DND-41 (cell line): Measurements from ENCODE around the gene MACROH2A2.
A peak's percentile ranks its signal among the peaks of the same experiment; 100 is the strongest.

ENCODE experiments used
- ATAC-seq: fragments of 200-7000 bp; cut with Tn5 transposase; 3 replicates; pipeline ENCODE4 v1.9.1; 2021; ENCODE audit warnings: low read depth; ENCODE audit not compliant: insufficient read depth
- DNase-seq: peaks from one replicate; pipeline ENCODE4 v3.0.0-alpha.2; 2020
- H2AFZ ChIP-seq: 2 replicates; pipeline ENCODE4 v1.6.0; 2012; ENCODE audit warnings: low read depth, low read length
- H3K27ac ChIP-seq: 2 replicates; pipeline ENCODE4 v1.5.1; 2012; ENCODE audit warnings: low read length, inconsistent platforms
- H3K27me3 ChIP-seq: fragments of 200-600 bp; sonication (generic); 2 replicates; pipeline ENCODE4 v1.6.0; 2012; ENCODE audit warnings: low read length, mild to moderate bottlenecking, inconsistent platforms; ENCODE audit not compliant: insufficient read depth, poor library complexity
- H3K36me3 ChIP-seq: 2 replicates; pipeline ENCODE4 v1.5.1; 2012; ENCODE audit warnings: low read length, inconsistent platforms; ENCODE audit not compliant: insufficient read depth
- H3K4me1 ChIP-seq: 2 replicates; pipeline ENCODE4 v1.5.1; 2012; ENCODE audit warnings: mild to moderate bottlenecking, low read length; ENCODE audit not compliant: insufficient read depth
- H3K4me2 ChIP-seq: 2 replicates; pipeline ENCODE4 v1.6.0; 2012; ENCODE audit warnings: mild to moderate bottlenecking, moderate library complexity, low read length, inconsistent platforms; ENCODE audit not compliant: insufficient read depth
- H3K4me3 ChIP-seq, 2 experiments: fragments of 200-600 bp in 1 of 2; shearing (Covaris generic) in 1 of 2; 2 replicates each; pipeline ENCODE4 v1.5.1; 2012 to 2016; ENCODE audit warnings: inconsistent platforms in 2 of 2, low read length in 2 of 2, mild to moderate bottlenecking in 2 of 2, low read depth in 1 of 2, moderate library complexity in 1 of 2
- H3K79me2 ChIP-seq: 2 replicates; pipeline ENCODE4 v1.6.0; 2012; ENCODE audit warnings: low read length, inconsistent platforms; ENCODE audit not compliant: insufficient read depth
- H3K9ac ChIP-seq: 2 replicates; pipeline ENCODE4 v1.6.0; 2012; ENCODE audit warnings: low read depth, mild to moderate bottlenecking, inconsistent platforms, low read length, moderate library complexity
- H3K9me3 ChIP-seq: 2 replicates; pipeline ENCODE4 v1.5.1; 2012; ENCODE audit warnings: low read length, moderate library complexity, mild to moderate bottlenecking, inconsistent platforms; ENCODE audit not compliant: insufficient read depth, severe bottlenecking
- H4K20me1 ChIP-seq: 2 replicates; pipeline ENCODE4 v1.6.0; 2012; ENCODE audit warnings: low read length; ENCODE audit not compliant: insufficient read depth
- CTCF ChIP-seq: IDR thresholded peaks from 2 replicates; pipeline ENCODE4 v1.5.1; 2012; ENCODE audit warnings: borderline replicate concordance, low read length, moderate library complexity, mild to moderate bottlenecking; ENCODE audit not compliant: poor library complexity, severe bottlenecking; ENCODE audit errors: extremely low read depth
- EZH2 ChIP-seq: IDR thresholded peaks from 3 replicates; pipeline ENCODE4 v1.6.1; 2012; ENCODE audit warnings: borderline replicate concordance, low read depth, mild to moderate bottlenecking, moderate library complexity, low read length, inconsistent platforms; ENCODE audit not compliant: severe bottlenecking

Gene MACROH2A2

GRCh38 chr10:70139997-70140250 lies 87.3 kb downstream of the MACROH2A2 start:
- ATAC-seq (no peak), DNase-seq (no peak)
- Histone ChIP-seq H3K4me2 (no peak overlapping the region), H3K4me1 (peaks cover 13% of the 10 kb centered on the region), H3K36me3 (peaks cover 24% of the 10 kb centered on the region), H3K27me3 (no peaks in the 10 kb centered on the region), H3K9ac (no peak overlapping the region), H3K4me3 (no peak overlapping the region), H3K79me2 (peaks cover 22% of the 10 kb centered on the region), H3K27ac (no peak overlapping the region), H3K9me3 (no peaks in the 10 kb centered on the region), H2AFZ (no peak overlapping the region), H4K20me1 (peaks cover 26% of the 10 kb centered on the region)
- TF ChIP-seq CTCF (no peak), EZH2 (no peak)

DNA sequence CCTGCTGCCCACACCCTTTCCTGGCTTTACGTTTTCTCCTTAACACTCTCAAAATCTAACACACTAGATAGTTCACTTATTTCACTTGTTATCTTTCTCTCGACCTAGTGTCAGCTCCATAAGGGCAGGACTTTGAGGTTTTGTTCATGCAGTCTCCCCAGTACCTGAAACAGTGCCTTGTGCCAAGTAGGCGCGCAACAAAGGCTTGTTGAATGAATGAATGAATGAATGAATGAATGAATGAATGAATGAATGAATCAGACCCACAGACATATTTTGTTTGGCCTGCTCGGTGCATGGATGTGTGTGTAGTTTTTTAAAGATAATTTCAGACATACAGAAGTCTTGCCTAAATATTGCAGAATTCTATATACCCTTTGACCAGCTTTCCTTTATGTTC lies 87.7 kb downstream of the MACROH2A2 start:
- ATAC-seq (no peak), DNase-seq (no peak)
- H4K20me1 ChIP-seq: peaks cover 29% of the 10 kb centered on the region
- peaks cover 17% of the 10 kb centered on the region for H3K4me1 ChIP-seq
- H2AFZ ChIP-seq: no peak overlapping the region
- TF ChIP-seq CTCF (no peak), EZH2 (no peak)
- H3K36me3 ChIP-seq: peaks cover 24% of the 10 kb centered on the region
- peaks cover 26% of the 10 kb centered on the region for H3K79me2 ChIP-seq
- H3K27me3 ChIP-seq: no peaks in the 10 kb centered on the region
- no peak overlapping the region for H3K4me2 ChIP-seq
- no peak overlapping the region for H3K4me3 ChIP-seq
- no peaks in the 10 kb centered on the region for H3K9me3 ChIP-seq
- no peak overlapping the region for H3K27ac ChIP-seq
- H3K9ac ChIP-seq: no peak overlapping the region

DNA sequence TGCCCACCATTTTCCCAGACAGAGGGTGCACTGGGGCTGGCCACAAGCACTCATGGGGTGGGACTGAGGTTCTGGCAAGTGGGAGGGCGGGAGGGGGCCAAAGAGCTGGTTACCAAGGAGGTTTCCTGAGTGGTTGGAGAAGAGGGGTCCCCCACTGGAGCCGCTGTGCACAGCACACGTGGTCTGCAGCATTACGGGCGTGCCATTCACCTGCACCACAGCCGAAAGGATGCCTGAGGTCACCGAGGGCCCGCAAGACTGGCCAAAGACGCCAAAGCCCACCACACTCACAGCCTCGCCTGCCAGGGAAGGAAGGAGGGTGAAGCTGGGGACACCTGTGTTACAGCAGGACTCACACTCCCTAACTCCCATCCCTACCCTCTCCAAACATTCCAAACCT lies 89.9 kb downstream of the MACROH2A2 start:
- Histone ChIP-seq H3K79me2 (peaks cover 33% of the 10 kb centered on the region), H2AFZ (no peak overlapping the region), H3K36me3 (peaks cover 24% of the 10 kb centered on the region), H3K9me3 (no peaks in the 10 kb centered on the region), H3K4me1 (peaks cover 27% of the 10 kb centered on the region), H3K27ac (no peak overlapping the region), H3K9ac (no peak overlapping the region), H4K20me1 (peaks cover 28% of the 10 kb centered on the region), H3K4me3 (no peak overlapping the region), H3K4me2 (no peak overlapping the region), H3K27me3 (no peaks in the 10 kb centered on the region)
- DNase-seq (no peak), ATAC-seq (no peak)
- TF ChIP-seq EZH2: no peak
- no peak for TF ChIP-seq CTCF

DNA sequence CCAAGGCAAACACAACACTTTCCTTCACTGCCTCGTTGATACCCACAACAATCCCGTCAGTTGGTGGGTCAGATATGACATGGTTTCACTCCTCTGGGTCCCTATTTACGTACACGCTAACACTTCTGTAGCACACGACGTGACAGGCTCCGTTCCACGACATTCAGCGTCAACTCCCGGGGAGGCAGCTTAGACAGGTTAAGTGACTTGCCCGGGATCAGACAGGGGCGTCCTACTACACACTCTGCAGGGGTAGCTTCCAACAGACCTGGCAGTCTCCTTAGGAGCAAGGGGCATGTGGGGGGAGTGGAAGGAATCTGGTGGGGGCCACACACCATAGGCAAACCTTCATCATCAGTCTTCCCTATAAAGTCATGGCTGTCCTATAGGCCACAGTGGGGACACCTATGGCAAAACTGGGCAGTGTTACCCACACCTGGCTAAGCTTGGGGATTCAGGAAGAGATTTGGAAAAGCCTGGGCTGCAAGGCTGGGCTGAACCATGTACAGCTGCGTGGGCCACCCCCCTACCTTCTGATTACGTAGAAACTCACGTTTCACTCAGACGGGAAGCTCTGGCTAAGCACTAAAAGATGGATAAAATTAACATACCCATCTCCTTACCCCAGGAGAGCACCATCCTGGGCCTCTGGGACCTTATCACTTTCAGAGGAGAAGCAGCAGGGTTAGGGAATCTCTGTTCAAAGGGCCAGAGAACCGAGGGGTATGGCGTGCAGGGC lies 91.9 kb downstream of the MACROH2A2 start:
- Histone ChIP-seq H3K9me3 (no peaks in the 10 kb centered on the region), H4K20me1 (peaks cover 27% of the 10 kb centered on the region), H3K4me2 (peak overlapping the region; percentile 95), H3K4me1 (peaks cover 45% of the 10 kb centered on the region), H3K4me3 (peak overlapping the region in 1 of 2 experiments; percentile 95; a peak in 2 of 4 replicates), H2AFZ (no peak overlapping the region), H3K27ac (peak overlapping the region; percentile 96; the same call in 1 of the 2 replicates), H3K79me2 (peaks cover 39% of the 10 kb centered on the region), H3K36me3 (peaks cover 28% of the 10 kb centered on the region), H3K9ac (peak overlapping the region; percentile 92), H3K27me3 (no peaks in the 10 kb centered on the region)
- DNase-seq (no peak), ATAC-seq (no peak)
- TF ChIP-seq EZH2 (no peak), CTCF (no peak)
